DMS153 (cell line): ENCODE data around the gene ZNF536.
"Not testable (repeated sequence)": the region's sequence is repeated elsewhere in the genome, so short reads cannot be mapped to it uniquely, and the experiment has no call there.

Experiments
- DNase-seq: peaks from one replicate; lab custom pipeline; 2025; lab: John Stamatoyannopoulos, UW

The ZNF536 gene

DNA sequence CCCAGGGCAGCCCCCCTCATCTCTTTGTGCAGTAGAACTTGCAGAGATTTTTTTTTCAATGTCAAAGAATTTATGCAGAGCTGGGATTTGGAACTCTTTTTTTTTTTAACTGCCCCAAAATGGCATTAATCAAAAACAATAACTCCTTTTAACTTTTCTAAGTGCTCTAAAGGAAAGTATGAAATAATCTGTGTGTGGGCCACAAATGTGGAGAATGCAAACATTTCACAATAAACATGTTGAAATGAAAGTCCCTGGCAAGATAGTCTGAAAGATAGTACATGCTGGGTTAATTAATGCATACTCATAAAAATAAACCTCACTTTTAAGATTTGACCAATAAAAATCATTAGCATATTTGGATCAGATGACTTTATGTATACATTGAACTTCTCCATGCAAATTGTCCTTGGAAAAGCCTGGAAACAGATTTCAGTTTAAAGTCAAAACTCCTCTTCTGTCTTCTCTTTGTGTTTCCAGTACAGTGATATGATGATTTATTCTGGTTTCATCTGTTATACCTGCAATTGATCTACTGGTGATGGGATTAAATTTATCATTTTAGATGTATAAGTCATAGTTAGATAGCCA is 30.5 kb upstream of the ZNF536 start:
- no peak for DNase-seq

DNA sequence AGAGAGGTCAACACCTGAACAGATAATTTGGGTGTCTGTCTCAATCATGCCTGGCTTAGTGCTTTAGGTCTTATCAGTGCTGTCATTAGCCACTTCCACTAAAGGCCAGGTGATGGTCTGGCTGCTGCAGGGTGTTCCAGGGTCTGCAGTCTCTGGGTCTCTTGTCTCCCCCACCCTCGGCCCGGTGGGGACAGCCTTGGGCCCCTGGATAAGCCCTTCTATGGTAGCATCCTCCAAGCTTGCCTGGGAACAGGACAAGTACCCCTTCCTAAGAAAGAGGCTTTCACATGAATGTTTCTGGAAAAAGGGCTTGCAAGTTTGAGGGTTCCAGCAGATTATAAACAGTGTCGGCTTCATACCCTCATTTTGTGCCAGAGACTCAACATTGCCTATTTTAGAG is 29.3 kb upstream of the ZNF536 start:
- no peak for DNase-seq

GRCh38 chr19:30344446-30345425 is 27.4 kb upstream of the ZNF536 start:
- DNase-seq: no peak

GRCh38 chr19:30345686-30346085 is 26.5 kb upstream of the ZNF536 start:
- no peak for DNase-seq

DNA sequence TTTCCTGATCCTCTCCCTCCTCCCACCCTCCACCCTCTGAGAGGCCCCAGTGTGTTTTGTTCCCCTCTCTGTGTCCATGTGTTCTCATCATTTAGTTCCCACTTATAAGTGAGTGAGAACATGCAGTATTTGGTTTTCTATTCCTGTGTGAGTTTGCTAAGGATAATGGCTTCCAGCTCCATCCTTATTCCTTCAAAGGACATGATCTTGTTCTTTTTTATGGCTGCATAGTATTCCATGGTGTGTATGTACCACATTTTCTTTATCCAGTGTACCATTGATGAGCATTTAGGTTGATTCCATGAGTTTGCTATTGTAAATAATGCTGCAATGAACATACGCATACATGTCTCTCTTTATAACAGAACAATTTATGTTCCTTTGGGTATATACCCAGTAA is 25.7 kb upstream of the ZNF536 start:
- DNase-seq: not testable (repeated sequence)

- DNase-seq: no peak
These were observed 23.0 kb upstream of the ZNF536 start for GRCh38 chr19:30349131-30349730.

DNA sequence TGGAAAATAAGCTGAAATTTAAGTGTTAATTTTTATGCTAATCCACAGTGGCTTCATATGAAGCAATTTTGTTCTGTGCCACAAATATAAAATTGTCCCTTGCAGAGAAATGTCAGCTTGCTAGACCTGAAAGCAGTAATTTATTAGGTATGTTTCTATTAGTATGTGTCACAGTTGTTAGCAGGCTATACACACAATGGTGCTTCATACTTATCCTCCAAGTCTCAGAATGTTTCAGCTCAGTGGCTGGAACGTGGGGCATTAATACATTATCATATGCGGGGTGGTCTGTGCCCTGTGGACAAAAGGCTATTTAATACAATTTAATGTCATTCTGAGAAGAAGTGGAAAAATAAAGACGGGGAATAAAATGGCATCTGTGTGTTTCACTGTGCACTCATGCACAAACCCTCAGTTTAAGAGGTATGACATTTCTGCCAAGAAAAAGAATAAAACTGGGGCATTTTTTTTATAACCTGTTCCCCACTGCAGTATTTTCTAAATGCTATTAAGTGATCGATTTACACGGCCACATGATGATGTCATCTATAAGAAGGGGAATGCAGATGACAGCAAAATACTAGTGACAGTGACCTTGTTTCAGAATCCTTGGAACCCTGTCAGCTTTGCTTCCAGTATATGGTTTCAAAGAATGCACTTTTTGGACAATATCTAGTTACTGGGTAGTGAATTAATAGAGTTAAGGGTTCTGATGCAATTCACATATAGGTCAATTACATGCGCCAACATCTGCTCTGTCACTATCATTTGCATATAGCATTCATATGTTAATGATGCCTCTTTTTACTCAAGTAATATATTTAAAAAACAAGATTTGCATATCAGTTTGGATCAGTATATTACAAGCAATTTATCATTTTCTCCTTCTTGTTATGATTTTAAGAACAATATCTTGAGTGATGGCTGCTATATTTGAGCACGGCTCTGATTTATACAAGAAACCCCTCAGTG is 21.2 kb upstream of the ZNF536 start:
- no peak for DNase-seq

GRCh38 chr19:30351774-30352173 is 20.4 kb upstream of the ZNF536 start:
- no peak for DNase-seq

DNA sequence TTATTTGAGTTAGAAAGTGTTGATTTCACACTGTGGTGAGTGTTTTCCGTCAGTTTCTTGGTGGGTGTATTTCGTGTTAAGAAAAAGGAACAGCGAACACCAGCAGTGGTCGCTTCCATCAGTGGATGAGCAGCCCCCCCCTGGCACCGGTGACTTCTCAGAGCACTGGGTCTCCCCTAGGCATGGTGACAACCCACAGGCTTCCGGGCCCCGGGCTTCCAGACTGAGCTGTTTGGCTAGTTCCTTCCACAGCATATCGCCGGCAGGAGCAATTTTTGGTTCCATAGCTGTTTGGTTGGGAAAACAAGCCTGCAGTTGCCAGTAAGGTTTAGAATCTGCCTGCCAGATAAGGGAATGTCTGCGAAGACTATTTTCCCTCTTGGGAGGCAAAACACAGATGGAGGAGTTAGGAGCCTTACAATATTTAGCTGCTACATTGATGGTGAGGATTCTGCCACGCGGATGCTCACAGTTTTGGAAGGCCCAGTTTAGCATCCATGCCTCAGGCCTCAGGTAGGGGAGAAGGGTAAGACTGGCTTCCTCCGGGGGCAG is 18.7 kb upstream of the ZNF536 start:
- no peak for DNase-seq

DNA sequence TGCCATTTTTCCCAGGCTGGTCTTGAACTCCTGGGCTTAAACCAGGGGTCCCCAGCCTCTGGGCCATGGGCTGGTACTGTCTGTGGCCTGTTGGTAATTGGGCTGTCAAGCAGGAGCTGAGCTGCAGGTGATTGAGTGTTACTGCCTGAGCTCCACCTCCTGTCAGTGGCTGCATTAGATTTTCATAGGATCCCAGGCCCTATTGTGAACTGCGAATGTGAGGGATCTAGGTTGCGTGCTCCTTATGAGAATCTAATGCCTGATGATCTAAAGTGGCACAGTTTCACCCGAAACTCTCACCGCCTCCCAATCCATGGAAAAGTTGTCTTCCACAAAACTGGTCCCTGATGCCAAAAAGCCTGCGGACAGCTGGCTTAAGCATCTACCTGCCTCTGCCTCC is 16.6 kb upstream of the ZNF536 start:
- DNase-seq: no peak

GRCh38 chr19:30356951-30357579 is 15.1 kb upstream of the ZNF536 start:
- no peak for DNase-seq

GRCh38 chr19:30357580-30357954 is 14.6 kb upstream of the ZNF536 start:
- no peak for DNase-seq

GRCh38 chr19:30358319-30358718 is 13.9 kb upstream of the ZNF536 start:
- DNase-seq: no peak

- DNase-seq: no peak
These were observed 13.2 kb upstream of the ZNF536 start for GRCh38 chr19:30358821-30359580.

DNA sequence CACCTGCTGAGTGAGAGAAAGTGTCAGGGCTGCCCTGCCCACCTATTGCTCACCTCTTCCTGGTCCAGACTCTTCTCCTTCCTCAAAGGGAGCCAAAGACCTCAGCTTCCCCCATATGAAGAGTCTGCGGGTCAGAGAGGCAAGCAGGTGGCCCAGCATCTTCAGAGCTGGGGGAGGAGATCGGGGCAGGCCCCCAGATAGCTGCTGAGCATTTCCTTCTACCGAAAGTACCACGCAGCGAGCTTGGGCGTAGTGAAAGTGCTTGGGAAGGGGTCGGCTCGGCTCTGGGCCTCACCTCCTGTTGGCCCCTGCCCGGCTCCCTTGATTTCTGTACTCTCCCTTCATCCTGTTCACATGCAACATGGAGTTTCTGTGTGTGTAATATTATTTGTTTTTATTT is 12.2 kb upstream of the ZNF536 start:
- DNase-seq: no peak

DNA sequence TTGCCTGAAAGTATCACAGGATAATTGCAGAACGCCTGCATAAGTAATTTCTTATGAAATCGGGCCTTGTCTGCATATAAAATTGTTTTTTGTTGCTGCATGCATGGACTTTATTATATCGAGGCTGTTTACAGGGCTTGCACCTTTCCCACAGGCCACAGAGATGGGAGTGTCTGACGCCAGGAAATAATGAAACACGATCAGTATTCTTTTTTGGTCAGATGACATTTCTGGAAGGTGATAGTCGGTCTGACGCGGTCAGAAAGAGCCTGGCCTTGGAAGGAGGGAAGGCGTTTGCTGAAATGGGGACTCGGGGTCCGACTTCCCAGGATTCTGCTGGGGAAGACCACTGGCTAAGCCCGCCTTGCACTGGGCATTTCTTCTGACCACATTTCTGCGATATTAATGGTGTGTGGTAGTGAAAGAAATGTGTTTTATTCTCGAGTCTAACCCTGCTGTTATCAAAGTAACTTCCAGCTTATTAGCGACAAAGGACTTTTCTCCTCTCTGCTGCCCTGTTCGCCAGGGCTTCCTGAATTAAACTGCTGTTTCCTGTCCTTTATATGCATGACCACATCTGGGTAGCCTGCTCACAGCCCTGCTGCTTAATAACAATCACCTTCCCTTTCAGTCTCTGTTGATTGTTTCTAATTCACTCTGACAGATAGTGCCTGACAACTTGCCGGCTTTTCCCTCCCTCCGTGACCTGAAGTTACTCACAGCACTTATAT is 11.6 kb upstream of the ZNF536 start:
- no peak for DNase-seq

GRCh38 chr19:30361107-30361447 is 11.1 kb upstream of the ZNF536 start:
- no peak for DNase-seq

- no peak for DNase-seq
These were observed 10.5 kb upstream of the ZNF536 start for GRCh38 chr19:30361721-30362120.

DNA sequence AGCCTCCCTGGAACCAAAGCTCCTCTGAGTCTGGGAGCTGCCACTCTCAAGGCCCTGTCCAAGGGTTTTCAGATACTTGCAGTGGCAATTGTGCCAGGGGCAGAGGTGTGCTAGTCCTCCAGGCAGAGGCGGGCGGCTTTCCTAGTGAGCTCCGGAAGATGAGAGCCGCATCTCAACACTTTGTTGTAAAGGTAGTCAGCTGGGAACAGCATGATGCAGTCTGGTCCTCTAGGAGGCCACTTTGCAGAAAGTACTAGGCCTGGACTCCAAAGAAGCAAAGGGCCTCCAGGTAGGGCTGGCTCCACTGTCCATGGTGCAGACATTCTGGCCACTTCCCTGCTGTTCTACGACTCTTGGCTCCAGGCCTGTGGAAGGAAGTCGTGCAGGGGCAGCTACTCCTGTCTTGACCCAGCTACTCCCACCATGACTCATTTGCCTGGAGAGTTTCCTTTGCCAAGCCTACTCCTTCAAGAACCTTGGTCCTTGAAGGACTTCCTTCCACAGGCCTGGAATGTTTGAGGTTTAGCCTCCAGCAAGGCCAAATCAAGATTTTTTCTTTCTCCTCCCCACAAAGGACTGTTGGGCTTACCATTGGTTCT is 9.9 kb upstream of the ZNF536 start:
- DNase-seq: no peak
